Astrocyte (in vitro differentiated cells and primary cell): ENCODE data around the gene RTL1. TPM values are rescaled to one million over a fixed set of nuclear protein-coding genes. Genes with fewer than 3 reads are reported as not detected.

Source experiments
- DNase-seq: peaks from one replicate; pipeline ENCODE4 v3.0.0-alpha.2; 2010; ENCODE audit warnings: low read depth
- FAIRE-seq: peaks from 2 replicates; lab custom pipeline; 2011; peaks lifted over from hg19 to GRCh38; lab: Jason Lieb, UNC
- H2AFZ ChIP-seq: 2 replicates; pipeline ENCODE4 v1.6.0; 2012; ENCODE audit warnings: low read depth, low read length, inconsistent platforms
- H3K27ac ChIP-seq: 2 replicates; pipeline ENCODE4 v1.5.1; 2011; ENCODE audit warnings: low read depth, low read length, inconsistent platforms
- H3K27me3 ChIP-seq: 2 replicates; pipeline ENCODE4 v1.6.0; 2011; ENCODE audit warnings: low read length, inconsistent platforms; ENCODE audit not compliant: insufficient read depth
- H3K36me3 ChIP-seq: 2 replicates; pipeline ENCODE4 v1.5.1; 2011; ENCODE audit warnings: low read length, inconsistent platforms; ENCODE audit not compliant: insufficient read depth
- H3K4me1 ChIP-seq: 2 replicates; pipeline ENCODE4 v1.5.1; 2011; ENCODE audit warnings: low read length, inconsistent platforms; ENCODE audit not compliant: insufficient read depth
- H3K4me2 ChIP-seq: 2 replicates; pipeline ENCODE4 v1.6.0; 2012; ENCODE audit warnings: low read length, inconsistent platforms
- H3K4me3 ChIP-seq: 2 replicates; pipeline ENCODE4 v1.5.1; 2011; ENCODE audit warnings: low read depth, mild to moderate bottlenecking, low read length, inconsistent platforms; ENCODE audit not compliant: insufficient read depth
- H3K79me2 ChIP-seq: 2 replicates; pipeline ENCODE4 v1.6.0; 2012; ENCODE audit warnings: mild to moderate bottlenecking, low read length, inconsistent platforms; ENCODE audit not compliant: insufficient read depth
- H3K9ac ChIP-seq: 2 replicates; pipeline ENCODE4 v1.6.0; 2012; ENCODE audit warnings: mild to moderate bottlenecking, low read length, inconsistent platforms
- H3K9me3 ChIP-seq: 2 replicates; pipeline ENCODE4 v1.5.1; 2012; ENCODE audit warnings: low read depth, mild to moderate bottlenecking, low read length, inconsistent platforms; ENCODE audit not compliant: insufficient read depth
- H4K20me1 ChIP-seq: 2 replicates; pipeline ENCODE4 v1.6.0; 2012; ENCODE audit warnings: low read length, inconsistent platforms; ENCODE audit not compliant: insufficient read depth
- H3K27ac Mint-ChIP-seq: one replicate; pipeline ENCODE4 v1.8.0; 2021; ENCODE audit warnings: mild to moderate bottlenecking, mixed read lengths; ENCODE audit not compliant: unreplicated experiment
- H3K27me3 Mint-ChIP-seq: one replicate; pipeline ENCODE4 v1.8.0; 2021; ENCODE audit warnings: low read depth, mixed read lengths; ENCODE audit not compliant: unreplicated experiment
- H3K36me3 Mint-ChIP-seq: one replicate; pipeline ENCODE4 v1.8.0; 2021; ENCODE audit warnings: low read depth, mixed read lengths; ENCODE audit not compliant: unreplicated experiment
- H3K4me1 Mint-ChIP-seq: one replicate; pipeline ENCODE4 v1.8.0; 2021; ENCODE audit warnings: low read depth, mixed read lengths; ENCODE audit not compliant: unreplicated experiment
- H3K4me3 Mint-ChIP-seq: one replicate; pipeline ENCODE4 v1.8.0; 2021; ENCODE audit warnings: mild to moderate bottlenecking, moderate library complexity, mixed read lengths; ENCODE audit not compliant: unreplicated experiment
- H3K9me3 Mint-ChIP-seq: one replicate; pipeline ENCODE4 v1.8.0; 2021; ENCODE audit warnings: mild to moderate bottlenecking, mixed read lengths; ENCODE audit not compliant: unreplicated experiment
- CTCF ChIP-seq: IDR thresholded peaks from 2 replicates; pipeline ENCODE4 v1.5.1; 2011; ENCODE audit warnings: low read depth, mild to moderate bottlenecking, inconsistent platforms, low read length, moderate library complexity; ENCODE audit not compliant: insufficient read depth
- EZH2 ChIP-seq: IDR thresholded peaks from 2 replicates; pipeline ENCODE4 v1.6.1; 2012; ENCODE audit warnings: mild to moderate bottlenecking, low read length, inconsistent platforms; ENCODE audit not compliant: insufficient read depth
- total RNA-seq: library from RNA; stranded (reverse); gene quantifications from 2 replicates; pipeline ENCODE4 v1.2.1, GENCODE V29; 2021

Gene RTL1
- total RNA-seq, 1 donor from 2014 or later, result 0.18 TPM

DNA sequence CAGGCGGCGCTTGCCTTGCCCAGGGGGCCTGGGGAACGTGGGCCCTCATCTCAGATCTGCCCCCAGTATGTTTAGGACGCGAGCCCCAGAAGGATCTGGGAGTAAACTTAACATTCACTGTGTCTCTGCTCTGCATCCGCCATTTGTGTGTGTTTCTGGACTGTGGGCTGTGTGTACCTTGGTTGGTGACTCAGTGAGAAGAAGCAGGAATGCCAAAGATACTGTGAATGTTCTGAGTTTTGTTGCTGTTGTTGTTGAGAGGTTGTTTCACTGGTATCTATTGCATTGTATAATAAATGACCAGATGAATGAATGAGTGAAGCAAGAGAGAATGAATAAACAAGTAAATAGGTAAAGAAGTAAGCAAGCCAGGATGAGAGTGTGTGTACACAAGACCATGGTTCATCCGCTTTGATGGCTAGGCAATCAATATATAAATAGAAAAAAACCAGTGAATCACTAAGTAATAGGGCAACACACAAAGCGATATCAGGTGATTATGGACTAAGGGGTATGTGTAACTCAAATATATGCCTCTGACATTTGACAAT lies 57.1 kb downstream of the RTL1 start:
- DNase-seq (peak; percentile 38), FAIRE-seq (no peak)
- Histone ChIP-seq H3K4me1 (peaks cover 28% of the 10 kb centered on the region), H3K36me3 (peaks cover 24% of the 10 kb centered on the region), H3K9ac (peak overlapping the region; percentile 4), H3K79me2 (peaks cover 81% of the 10 kb centered on the region), H3K4me3 (no peak overlapping the region), H2AFZ (no peak overlapping the region), H4K20me1 (peaks cover 95% of the 10 kb centered on the region), H3K27ac (peak overlapping the region; percentile 26), H3K27me3 (no peaks in the 10 kb centered on the region), H3K9me3 (no peaks in the 10 kb centered on the region), H3K4me2 (no peak overlapping the region)
- Mint-ChIP-seq H3K27me3 (no peaks in the 10 kb centered on the region), H3K27ac (no peak overlapping the region), H3K4me3 (no peak overlapping the region), H3K36me3 (no peaks in the 10 kb centered on the region), H3K9me3 (no peaks in the 10 kb centered on the region), H3K4me1 (peaks cover 18% of the 10 kb centered on the region)
- TF ChIP-seq CTCF (no peak), EZH2 (no peak)

DNA sequence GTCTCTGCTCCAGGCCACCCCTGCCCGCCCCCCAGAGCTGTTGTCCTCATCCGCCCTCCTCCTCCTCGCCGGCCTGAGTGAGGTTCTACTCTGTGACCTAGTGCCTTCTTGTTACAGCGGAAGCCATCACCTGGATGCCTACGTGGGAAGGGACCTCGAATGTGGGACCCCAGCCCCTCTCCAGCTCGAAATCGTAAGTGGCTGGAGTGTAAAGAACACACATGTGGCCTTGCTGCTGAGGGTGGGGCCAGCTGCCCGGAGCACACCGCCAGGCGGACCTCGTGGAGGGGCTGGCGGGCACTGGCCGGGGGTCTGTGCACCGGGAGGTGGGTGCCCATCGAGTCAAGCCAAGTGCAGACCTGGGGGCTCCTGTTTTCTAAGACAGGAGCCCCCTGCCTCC lies 58.2 kb downstream of the RTL1 start:
- Mint-ChIP-seq H3K4me1 (peaks cover 21% of the 10 kb centered on the region), H3K36me3 (no peaks in the 10 kb centered on the region), H3K4me3 (no peak overlapping the region), H3K27me3 (peaks cover 3% of the 10 kb centered on the region), H3K27ac (no peak overlapping the region), H3K9me3 (no peaks in the 10 kb centered on the region)
- H3K36me3 ChIP-seq, result peaks cover 20% of the 10 kb centered on the region
- no peak overlapping the region for H3K4me3 ChIP-seq
- no peak for TF ChIP-seq CTCF
- no peak for TF ChIP-seq EZH2
- no peak overlapping the region for H2AFZ ChIP-seq
- no peak overlapping the region for H3K9ac ChIP-seq
- H3K4me1 ChIP-seq, result peaks cover 29% of the 10 kb centered on the region
- FAIRE-seq (no peak), DNase-seq (no peak)
- H4K20me1 ChIP-seq, result peaks cover 95% of the 10 kb centered on the region
- no peak overlapping the region for H3K27ac ChIP-seq
- H3K9me3 ChIP-seq, result no peaks in the 10 kb centered on the region
- no peak overlapping the region for H3K4me2 ChIP-seq
- H3K27me3 ChIP-seq, result no peaks in the 10 kb centered on the region
- H3K79me2 ChIP-seq, result peaks cover 74% of the 10 kb centered on the region

DNA sequence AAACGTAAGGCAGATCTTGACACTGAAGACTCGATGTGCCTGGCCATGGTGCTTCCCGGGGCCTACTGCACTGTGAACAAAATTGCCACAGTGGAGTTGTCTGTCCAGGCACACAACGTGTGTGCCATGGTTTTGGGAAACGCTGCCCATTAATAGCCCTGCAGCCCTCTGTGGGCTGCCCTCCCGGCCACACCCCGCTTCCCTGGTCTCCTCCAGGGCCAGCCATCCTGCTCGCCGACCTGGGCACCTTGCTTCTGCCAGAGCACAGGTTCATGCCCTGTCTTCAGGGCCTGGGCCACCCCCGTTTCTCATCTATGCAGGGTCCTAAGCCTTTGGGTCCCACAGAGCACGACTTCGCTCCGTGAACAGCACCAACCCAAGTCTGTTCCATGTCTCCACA lies 58.7 kb downstream of the RTL1 start:
- Histone ChIP-seq H3K27ac (no peak overlapping the region), H3K4me1 (peaks cover 29% of the 10 kb centered on the region), H3K36me3 (peaks cover 20% of the 10 kb centered on the region), H3K79me2 (peaks cover 72% of the 10 kb centered on the region), H3K9ac (no peak overlapping the region), H3K9me3 (no peaks in the 10 kb centered on the region), H4K20me1 (peaks cover 95% of the 10 kb centered on the region), H3K4me2 (no peak overlapping the region), H3K27me3 (no peaks in the 10 kb centered on the region), H3K4me3 (no peak overlapping the region), H2AFZ (no peak overlapping the region)
- DNase-seq (no peak), FAIRE-seq (no peak)
- no peaks in the 10 kb centered on the region for H3K9me3 Mint-ChIP-seq
- peaks cover 21% of the 10 kb centered on the region for H3K4me1 Mint-ChIP-seq
- no peak for TF ChIP-seq EZH2
- TF ChIP-seq CTCF, result no peak
- no peak overlapping the region for H3K4me3 Mint-ChIP-seq
- H3K36me3 Mint-ChIP-seq, result no peaks in the 10 kb centered on the region
- H3K27ac Mint-ChIP-seq, result no peak overlapping the region
- H3K27me3 Mint-ChIP-seq, result peaks cover 6% of the 10 kb centered on the region
